ENCODE data around the gene ATPAF2. TPM values are rescaled to one million over a fixed set of nuclear protein-coding genes. Genes with fewer than 3 reads are reported as not detected.

Gene ATPAF2
- total and polyA plus RNA-seq, 10 of the 15 experiments (the other 5 are each of a cell fraction or from before 2014, with no cell fraction given): 6.5 to 33.0 (median 26.5) TPM

DNA sequence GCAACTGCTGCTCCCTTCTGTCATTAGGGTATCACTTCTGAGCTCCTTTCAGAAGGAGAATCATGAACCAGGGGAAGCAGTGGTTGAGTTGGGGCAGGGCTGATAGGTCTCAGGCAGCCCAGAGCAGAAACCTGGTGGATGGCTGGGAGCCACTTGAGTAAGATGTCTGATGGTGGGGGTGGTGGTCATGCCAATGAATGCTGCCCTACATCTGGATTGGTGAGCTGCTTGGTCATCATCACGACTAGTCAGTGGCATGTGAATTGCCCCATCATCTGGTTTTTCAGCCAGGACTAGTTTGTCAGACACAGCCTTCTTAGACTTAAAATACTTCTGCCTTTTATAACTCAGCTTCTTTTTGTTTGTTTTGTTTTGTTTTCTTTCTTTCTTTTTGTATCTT lies 2.8 kb upstream of the ATPAF2 start:
- intact Hi-C loops (cut with micrococcal nuclease; ENCODE audit: unreplicated experiment): no loop called here
- Histone ChIP-seq H3K4me3 (no peak overlapping the region), H3K9ac (ENCODE audit: control insufficient read depth, insufficient read depth, low read length) (no peak overlapping the region), H3K27me3 (replicated peaks in 1 of 2; ENCODE audit: control insufficient read depth in 2 of 2, insufficient read depth in 2 of 2, low read length in 1 of 2) (no peaks in the 10 kb centered on the region), H3K27ac (ENCODE audit: control insufficient read depth, insufficient read depth) (no peak overlapping the region), H4K20me1 (ENCODE audit: control insufficient read depth, insufficient read depth) (no peaks in the 10 kb centered on the region), H3K9me3 (replicated peaks; ENCODE audit: control insufficient read depth, insufficient read depth, low read length) (no peaks in the 10 kb centered on the region), H3K36me3 (ENCODE audit: control insufficient read depth in 2 of 2, insufficient read depth in 2 of 2, low read length in 1 of 2) (peaks cover 0 to 2% of the 10 kb centered on the region in 2 experiments; a peak in 1 of 4 replicates), H2AFZ (ENCODE audit: control insufficient read depth, low read depth, low read length) (no peak overlapping the region), H3K4me1 (ENCODE audit: control insufficient read depth, insufficient read depth, low read length) (peaks cover 17% of the 10 kb centered on the region), H3K79me2 (ENCODE audit: control insufficient read depth, insufficient read depth, low read length) (peaks cover 24% of the 10 kb centered on the region), H3K4me2 (ENCODE audit: control insufficient read depth, insufficient read depth) (no peak overlapping the region)
- no TSS peak for BruUV-seq (replicated peaks)
- ChIA-PET CTCF (interaction anchor here (0.7 to 1.1 kb wide), 2 partner anchors 26 to 122 kb away, joined by 3 read pairs; no protein-coding TSS in a partner anchor), RAD21 (ENCODE audit: unreplicated experiment) (interaction anchor here (0.8 to 1.0 kb wide), 2 partner anchors 16 to 123 kb away, joined by 3 read pairs; no protein-coding TSS in a partner anchor), SMC1A (ENCODE audit: uncharacterized antibody, unreplicated experiment) (no interaction called here), POLR2A (no interaction called here)
- in situ Hi-C loops (cut with MboI): no loop called here
- FAIRE-seq: no peak
- no peak for DNase-seq (ENCODE audit: low read depth, low spot score)
- no peak for TF ChIP-seq CBX3 (IDR thresholded peaks at IDR 0.05; ENCODE audit: borderline replicate concordance, low read depth)
- TF ChIP-seq KLF5 (IDR thresholded peaks at IDR 0.05; ENCODE audit: partially characterized antibody): no peak
- no peak for TF ChIP-seq CREM (IDR thresholded peaks at IDR 0.05; ENCODE audit: low read depth)
- no peak for TF ChIP-seq POU2F2 (IDR thresholded peaks at IDR 0.05; ENCODE audit: borderline replicate concordance, low read depth, low read length)
- no peak for TF ChIP-seq CBX5 (IDR thresholded peaks at IDR 0.05; ENCODE audit: low read depth)
- TF ChIP-seq JUND (IDR thresholded peaks at IDR 0.05; ENCODE audit: low read depth, low read length): no peak
- no peak for TF ChIP-seq MTA3 (IDR thresholded peaks at IDR 0.05; ENCODE audit: borderline replicate concordance, low read length)
- no peak for TF ChIP-seq CUX1 (IDR thresholded peaks at IDR 0.05; ENCODE audit: insufficient replicate concordance, low read depth, low read length)
- no peak for TF ChIP-seq NFYA (IDR thresholded peaks at IDR 0.05; ENCODE audit: borderline replicate concordance, low read depth, low read length)
- TF ChIP-seq GATAD2B (conservative IDR thresholded peaks at IDR 0.05; ENCODE audit: low read depth): no peak
- TF ChIP-seq BCL3 (IDR thresholded peaks at IDR 0.05; ENCODE audit: borderline replicate concordance, insufficient read depth, low read depth, low read length, poor library complexity, severe bottlenecking): no peak
- TF ChIP-seq ZNF274 (IDR thresholded peaks at IDR 0.05; ENCODE audit: insufficient read depth, insufficient read length): no peak
- 54% methylated on average over 1 of the region's 1 CpG for WGBS (ENCODE audit: insufficient coverage, insufficient replicate concordance, low lambda C conversion rate, missing lambda C conversion rate)
- no peak for ATAC-seq
